ENCODE measurements around the gene DCAKD.

DCAKD gene

DNA sequence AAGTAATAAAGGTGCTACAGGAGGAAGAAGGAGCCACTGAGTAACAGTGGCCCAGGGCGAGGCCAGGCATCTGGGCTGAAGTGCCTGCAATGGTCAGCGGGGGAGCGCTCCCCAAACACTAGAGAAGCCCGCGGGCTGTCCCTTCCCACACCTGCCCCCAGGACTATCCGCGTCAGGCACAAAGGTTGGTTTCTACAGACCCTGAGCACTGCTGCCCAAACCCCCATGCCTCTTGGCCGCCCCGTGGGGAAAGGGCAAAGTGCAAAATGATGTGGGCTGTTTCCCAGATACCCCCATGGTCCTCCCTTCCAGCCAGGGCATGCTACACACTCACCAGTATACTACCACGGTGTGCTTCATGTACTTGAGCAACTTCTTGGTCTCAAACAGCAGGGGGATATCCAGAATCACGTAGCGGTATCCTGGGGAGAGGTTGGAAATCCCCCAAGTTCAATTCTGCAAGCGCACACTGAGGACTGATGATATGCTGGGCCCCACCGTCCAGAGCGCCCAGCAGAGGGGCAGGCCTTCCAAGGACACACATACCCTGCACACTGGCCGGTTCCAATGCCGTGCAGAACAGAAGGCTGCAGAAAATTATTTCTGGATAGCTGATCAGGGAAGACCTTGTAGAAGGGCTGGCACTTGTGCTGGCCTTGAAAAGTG is 21.5 kb downstream of the DCAKD start:
- TF ChIP-seq CTCF (IDR thresholded peaks at IDR 0.05) = no peak
- no peaks in the 10 kb centered on the region for H3K27me3 ChIP-seq (ENCODE audit: control insufficient read depth, insufficient read depth, low read length)
- H3K36me3 ChIP-seq (ENCODE audit: control insufficient read depth, insufficient read depth, low read length) = no peaks in the 10 kb centered on the region
- H3K79me2 ChIP-seq = no peaks in the 10 kb centered on the region
- no peaks in the 10 kb centered on the region for H3K9me3 ChIP-seq (ENCODE audit: control insufficient read depth, low read length)
- H3K27ac ChIP-seq = no peak overlapping the region
- H3K4me1 ChIP-seq = no peaks in the 10 kb centered on the region
- no peak overlapping the region for H3K4me2 ChIP-seq (ENCODE audit: low read length)
- H3K9ac ChIP-seq = no peak overlapping the region
- H2AFZ ChIP-seq = no peak overlapping the region
- H3K4me3 ChIP-seq (ENCODE audit: low read depth, low read length) = no peak overlapping the region

- Histone ChIP-seq H3K4me2 (ENCODE audit: low read length) (no peak overlapping the region), H3K4me1 (no peaks in the 10 kb centered on the region), H3K4me3 (ENCODE audit: low read depth, low read length) (no peak overlapping the region), H3K9me3 (ENCODE audit: control insufficient read depth, low read length) (no peaks in the 10 kb centered on the region), H3K36me3 (ENCODE audit: control insufficient read depth, insufficient read depth, low read length) (no peaks in the 10 kb centered on the region), H2AFZ (no peak overlapping the region), H3K9ac (no peak overlapping the region), H3K27me3 (ENCODE audit: control insufficient read depth, insufficient read depth, low read length) (no peaks in the 10 kb centered on the region), H3K27ac (no peak overlapping the region), H3K79me2 (no peaks in the 10 kb centered on the region)
- no peak for TF ChIP-seq CTCF (IDR thresholded peaks at IDR 0.05)
These were observed 22.3 kb downstream of the DCAKD start for GRCh38 chr17:45029096-45029495.

DNA sequence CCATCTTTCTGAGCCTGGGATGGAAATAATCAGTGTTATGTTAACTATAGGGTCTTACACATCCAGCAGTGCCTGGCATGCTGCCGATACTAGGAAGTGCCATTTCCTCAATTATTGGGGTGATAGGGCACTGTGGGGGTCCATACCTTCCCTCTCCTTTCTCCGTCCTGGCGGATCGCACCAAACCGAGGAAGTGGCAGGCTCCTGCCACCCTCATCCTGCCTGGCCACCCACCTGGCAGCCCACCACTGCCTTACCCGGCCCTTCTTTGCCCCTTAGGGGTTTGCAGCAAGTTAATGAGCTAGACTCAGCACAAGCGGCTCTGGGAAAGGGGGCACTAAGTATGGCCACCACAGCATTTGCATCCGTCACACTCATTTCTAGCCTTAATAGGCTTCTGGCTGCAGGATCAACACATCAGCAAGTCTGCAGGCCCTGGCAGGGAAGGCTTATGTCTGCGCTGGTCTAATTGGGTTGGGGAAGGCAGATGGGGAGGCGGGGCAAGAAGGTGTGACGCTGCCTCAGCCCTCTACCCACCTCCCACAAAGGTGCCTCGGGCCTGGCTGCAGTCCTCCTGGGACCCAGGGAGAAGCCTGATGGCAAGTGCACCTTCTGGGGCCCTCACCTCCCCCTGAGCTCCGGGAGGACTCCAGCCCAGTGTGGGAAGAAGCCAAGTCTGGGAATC is 28.6 kb downstream of the DCAKD start:
- Histone ChIP-seq H3K4me1 (peaks cover 10% of the 10 kb centered on the region), H2AFZ (no peak overlapping the region), H3K9ac (no peak overlapping the region), H3K9me3 (ENCODE audit: control insufficient read depth, low read length) (no peaks in the 10 kb centered on the region), H3K36me3 (ENCODE audit: control insufficient read depth, insufficient read depth, low read length) (no peaks in the 10 kb centered on the region), H3K27ac (no peak overlapping the region), H3K4me3 (ENCODE audit: low read depth, low read length) (no peak overlapping the region), H3K79me2 (no peaks in the 10 kb centered on the region), H3K4me2 (ENCODE audit: low read length) (no peak overlapping the region), H3K27me3 (ENCODE audit: control insufficient read depth, insufficient read depth, low read length) (no peaks in the 10 kb centered on the region)
- TF ChIP-seq CTCF (IDR thresholded peaks at IDR 0.05) = no peak

DNA sequence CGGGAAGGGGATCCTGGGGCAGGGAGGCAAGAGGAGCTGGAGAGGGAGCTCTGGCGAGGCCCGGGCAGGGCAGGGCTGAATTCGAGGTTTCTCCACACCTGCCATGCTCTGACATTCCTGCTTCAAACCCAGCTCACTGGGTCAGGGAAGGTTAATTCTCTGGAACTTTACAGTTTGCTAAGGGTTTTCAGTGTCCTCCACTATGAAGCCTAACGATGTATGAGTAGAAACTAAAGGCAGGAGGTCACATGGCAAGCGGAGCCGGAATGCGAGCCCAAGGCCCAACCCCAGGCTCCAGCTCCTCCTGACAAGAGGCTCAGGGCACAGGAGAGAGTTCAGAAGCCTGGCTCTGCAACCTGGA is 29.2 kb downstream of the DCAKD start:
- no peak overlapping the region for H3K27ac ChIP-seq
- H3K36me3 ChIP-seq (ENCODE audit: control insufficient read depth, insufficient read depth, low read length) = no peaks in the 10 kb centered on the region
- no peaks in the 10 kb centered on the region for H3K79me2 ChIP-seq
- no peak overlapping the region for H3K9ac ChIP-seq
- H3K4me1 ChIP-seq = peaks cover 10% of the 10 kb centered on the region
- no peaks in the 10 kb centered on the region for H3K9me3 ChIP-seq (ENCODE audit: control insufficient read depth, low read length)
- H3K4me3 ChIP-seq (ENCODE audit: low read depth, low read length) = no peak overlapping the region
- no peak for TF ChIP-seq CTCF (IDR thresholded peaks at IDR 0.05)
- peak overlapping the region; percentile 33 for H3K4me2 ChIP-seq (ENCODE audit: low read length)
- no peaks in the 10 kb centered on the region for H3K27me3 ChIP-seq (ENCODE audit: control insufficient read depth, insufficient read depth, low read length)
- peak overlapping the region; percentile 91 for H2AFZ ChIP-seq
